Bone marrow (tissue), 2 donors: ENCODE measurements around the gene CCL27.
"Not testable (repeated sequence)": the region's sequence is repeated elsewhere in the genome, so short reads cannot be mapped to it uniquely, and the experiment has no call there.

Experiments
- DNase-seq, 2 donors: peaks; one replicate each; lab custom pipeline; 2025; lab: John Stamatoyannopoulos, UW

Gene CCL27

DNA sequence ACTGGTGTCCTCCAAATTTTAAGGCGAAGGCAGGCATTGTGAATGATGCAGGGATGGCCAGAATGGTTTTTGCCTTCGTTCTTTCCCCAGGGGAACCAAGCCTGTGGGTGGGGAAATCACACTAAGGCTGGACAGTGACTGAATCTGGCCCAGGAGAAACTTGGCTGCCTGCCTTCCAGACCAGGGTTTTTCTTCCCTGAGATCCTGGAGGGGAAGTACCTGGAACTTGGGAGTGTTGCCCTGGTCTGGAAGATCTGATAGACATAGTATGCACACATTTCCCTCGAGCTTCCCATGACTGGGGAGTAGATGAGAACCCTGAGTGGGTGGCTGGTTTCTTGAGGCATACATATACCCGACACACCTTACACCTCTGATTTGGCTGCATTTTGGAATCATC, 11.1 kb downstream of the CCL27 start:
- no peak for DNase-seq

DNA sequence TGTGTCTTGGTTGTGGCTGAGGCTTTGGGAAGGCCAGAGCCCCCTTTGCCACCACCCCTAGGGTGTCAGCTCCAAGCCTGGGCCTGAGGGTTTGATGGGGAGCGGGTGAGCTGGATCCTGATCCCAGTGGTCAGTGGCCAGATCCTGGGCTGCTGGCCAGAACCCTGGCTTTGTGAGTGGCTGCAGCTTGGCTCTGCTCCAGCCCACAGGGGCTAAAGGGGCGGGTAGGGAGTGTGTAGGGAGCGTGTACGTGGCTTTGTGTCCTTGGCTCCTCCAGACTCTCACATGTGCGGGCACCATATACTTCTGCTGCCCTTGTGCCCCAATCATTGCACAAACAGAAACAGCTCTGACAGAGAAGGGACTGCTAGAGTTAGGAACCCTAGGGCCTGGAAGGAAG, 11.6 kb downstream of the CCL27 start:
- no peak for DNase-seq

DNA sequence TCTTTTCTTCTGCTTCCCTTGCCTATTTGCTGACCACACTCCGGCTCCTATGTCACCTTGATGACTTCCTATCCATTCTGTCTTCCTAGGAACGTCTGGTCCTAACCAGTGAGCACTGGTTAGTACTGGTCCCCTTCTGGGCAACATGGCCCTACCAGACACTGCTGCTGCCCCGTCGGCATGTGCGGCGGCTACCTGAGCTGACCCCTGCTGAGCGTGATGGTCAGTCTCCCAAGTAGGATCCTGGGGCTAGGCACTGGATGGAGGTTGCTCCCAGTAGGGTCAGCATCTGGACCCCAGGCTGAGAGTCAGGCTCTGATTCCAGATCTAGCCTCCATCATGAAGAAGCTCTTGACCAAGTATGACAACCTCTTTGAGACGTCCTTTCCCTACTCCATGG, 13.8 kb downstream of the CCL27 start:
- no peak for DNase-seq

DNA sequence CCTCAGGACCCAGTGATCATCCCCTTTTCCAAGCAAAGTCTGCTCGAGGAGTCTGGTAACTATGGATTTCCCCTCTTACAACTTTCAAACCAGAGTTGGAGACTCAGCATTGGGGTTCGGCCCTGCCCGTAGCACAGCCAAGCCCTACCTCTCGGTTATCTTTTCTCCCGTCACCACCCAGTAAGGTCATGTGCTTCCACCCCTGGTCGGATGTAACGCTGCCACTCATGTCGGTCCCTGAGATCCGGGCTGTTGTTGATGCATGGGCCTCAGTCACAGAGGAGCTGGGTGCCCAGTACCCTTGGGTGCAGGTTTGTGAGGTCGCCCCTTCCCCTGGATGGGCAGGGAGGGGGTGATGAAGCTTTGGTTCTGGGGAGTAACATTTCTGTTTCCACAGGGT, 14.8 kb downstream of the CCL27 start:
- no peak for DNase-seq

DNA sequence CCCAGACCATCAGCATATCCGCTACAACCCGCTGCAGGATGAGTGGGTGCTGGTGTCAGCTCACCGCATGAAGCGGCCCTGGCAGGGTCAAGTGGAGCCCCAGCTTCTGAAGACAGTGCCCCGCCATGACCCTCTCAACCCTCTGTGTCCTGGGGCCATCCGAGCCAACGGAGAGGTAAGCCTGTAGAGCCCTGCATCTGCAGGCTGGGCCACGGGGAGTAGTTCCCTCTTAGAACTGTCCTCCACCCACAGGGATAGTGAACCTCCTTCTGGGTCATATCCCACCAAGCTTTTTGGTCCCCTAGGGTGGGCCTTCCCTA, 15.4 kb downstream of the CCL27 start:
- no peak for DNase-seq

DNA sequence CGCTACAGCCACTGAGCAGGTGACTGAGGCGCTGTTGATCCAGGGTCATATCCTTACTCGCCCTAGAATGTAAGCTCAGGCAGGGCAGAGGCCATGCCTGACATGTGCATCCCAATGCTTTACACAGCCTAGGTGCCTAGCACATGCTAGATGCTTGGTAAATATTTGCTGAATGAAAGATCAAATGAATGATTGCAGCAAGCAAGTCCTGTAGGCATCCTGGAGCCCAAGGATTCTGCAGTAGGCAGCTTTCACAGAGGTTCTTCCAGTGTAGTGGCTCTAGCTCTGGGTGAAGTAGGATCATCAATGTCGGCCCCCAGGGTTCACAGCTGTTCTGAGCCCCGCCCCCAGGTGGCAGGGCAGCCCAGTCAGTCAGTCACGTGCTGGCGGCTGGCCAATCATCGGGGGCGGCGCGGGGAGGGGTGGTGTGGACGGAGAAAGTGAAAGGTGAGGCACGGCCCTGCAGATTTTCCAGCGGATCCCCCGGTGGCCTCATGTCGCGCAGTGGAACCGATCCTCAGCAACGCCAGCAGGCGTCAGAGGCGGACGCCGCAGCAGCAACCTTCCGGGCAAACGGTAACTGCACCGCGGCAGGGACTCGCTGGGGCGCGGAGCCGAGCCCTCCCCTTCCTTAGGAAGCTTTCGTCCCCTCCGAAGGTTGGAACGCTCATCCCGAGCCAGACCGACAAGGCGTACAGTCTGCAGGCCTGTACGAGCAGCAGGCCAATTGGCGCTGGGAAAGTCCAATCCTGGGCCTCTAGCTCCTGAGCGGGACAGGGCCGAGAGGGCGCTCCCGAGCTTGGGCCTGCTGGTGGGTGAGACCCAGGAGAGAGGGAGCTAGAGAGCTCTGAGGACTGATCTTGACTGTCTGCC, 16.0 kb downstream of the CCL27 start, which contains the start of gene GALT:
Gene GALT, plus strand, starts transcription at position 465 of the 873 bp plus-strand sequence. Its CDS starts 30 bp downstream, at position 495.
- peak; percentile 75 to 90 for DNase-seq

DNA sequence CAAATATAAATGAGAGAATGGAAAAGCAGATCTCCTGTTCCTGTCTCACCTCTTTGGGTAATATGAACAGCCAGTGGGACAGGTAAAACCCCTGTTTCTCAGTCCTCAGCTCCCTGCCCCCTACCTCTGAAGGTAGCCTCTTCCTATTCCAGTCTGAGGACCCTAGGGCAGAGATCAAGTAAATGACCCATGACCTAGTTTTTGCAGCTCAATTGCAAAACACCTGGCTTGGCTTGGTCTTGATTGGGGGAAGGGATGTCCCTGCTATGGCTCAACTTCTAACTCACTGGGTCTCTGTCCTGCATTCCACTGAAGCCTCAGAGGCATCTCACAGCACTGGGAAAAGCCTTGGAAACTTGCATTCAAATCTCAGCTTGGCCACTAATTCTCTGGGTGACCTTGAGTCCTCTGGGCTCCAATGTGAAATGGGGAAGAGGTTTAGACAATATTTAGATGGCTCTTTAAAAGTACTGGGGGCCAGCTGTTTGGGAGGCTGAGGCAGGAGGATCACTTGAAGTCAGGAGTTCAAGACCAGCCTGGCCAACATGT, 17.6 kb downstream of the CCL27 start:
- DNase-seq, result no peak

DNA sequence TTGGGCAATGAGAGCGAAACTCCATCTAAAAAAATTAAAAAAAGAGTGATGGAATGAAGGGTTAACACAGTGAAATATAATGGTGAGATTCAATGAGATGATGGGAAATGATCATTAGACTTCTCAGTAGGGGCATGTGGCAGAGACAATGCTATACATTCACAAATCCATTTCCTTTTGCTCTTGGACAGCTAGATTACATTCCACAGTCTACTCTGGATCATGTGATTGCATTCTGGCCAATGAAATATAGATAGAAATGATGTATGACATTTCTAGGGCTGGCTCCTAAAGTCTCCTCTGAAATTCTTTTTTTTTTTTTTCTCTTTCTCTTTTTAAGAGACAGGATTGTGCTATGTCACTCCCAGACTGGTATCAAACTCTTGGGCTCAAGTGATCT, 19.8 kb downstream of the CCL27 start:
- no peak for DNase-seq

DNA sequence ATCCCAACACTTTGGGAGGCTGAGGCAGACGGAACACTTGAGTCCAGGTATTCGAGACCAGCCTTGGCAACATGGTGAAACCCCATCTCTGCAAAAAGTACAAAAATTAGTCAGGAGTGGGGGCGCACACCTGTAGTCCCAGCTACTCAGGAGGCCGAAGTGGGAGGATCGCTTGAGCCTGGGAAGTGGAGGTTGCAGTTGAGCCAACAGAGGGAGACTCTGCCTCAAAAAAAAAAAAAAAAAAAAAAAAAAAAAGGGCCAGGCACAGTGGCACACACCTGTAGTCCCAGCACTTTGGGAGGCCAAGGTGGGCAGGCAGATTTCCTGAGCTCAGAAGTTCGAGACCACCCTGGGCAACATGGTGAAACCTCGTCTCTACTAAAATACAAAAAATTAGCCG, 23.1 kb downstream of the CCL27 start:
- not testable (repeated sequence) for DNase-seq

DNA sequence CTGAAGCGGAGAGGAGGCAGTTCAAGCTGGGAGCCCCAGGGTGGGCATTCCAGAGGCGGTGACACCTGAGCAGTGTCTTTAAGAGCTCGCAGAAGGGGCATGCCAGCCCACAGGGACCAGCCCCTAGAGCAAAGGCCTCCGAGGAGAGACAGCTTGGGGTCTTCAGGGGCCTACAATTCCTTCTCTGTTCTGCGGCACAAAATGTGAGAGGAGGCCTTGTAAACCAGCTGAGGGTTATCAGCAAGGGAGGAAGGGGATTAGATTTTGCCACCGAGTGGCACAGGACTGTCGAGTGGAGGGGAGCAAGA, 24.4 kb downstream of the CCL27 start:
- no peak for DNase-seq

DNA sequence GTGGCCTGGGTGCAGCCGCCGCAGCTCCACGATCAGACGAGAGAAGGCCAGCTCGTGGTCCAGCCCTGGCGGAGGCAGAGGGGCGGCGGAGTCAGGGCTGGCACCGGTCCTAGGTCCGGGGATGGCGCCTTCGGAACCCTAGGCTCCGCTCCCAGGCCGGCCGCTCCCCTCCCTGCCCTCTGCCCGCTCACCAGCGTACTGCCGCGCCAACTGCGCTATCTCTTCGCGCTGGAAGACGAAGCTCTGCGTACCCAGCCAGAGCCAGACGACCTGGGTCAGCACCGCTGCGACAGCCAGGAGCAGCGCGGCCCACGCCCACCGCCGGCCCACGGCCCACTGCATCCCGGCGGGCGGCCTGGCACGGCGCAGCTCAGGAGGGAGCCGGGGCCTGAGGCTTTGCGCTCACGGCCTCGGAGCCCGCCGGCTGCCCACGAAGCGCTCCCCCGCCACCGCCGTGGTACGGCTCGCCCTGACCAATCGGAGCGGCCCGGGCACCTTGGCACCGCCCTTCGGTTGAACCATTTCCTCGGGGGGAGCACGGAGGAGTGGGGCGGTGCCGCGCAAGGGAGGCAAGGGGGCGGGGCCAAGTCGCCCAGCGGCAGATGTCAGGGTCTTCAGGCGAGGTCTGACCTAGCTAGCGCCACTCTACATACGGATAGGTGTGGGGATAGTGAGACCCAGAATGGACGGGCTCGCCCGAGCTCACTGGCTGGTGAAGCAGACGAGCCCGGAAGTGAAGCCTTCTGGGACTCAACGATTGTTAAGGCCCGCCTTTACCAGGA, 24.9 kb downstream of the CCL27 start, which contains the start of gene SIGMAR1:
Gene SIGMAR1, minus strand, starts transcription at position 432 of the 782 bp plus-strand sequence. Its CDS starts 90 bp downstream, at position 342.
- peak; percentile 70 to 82 for DNase-seq

DNA sequence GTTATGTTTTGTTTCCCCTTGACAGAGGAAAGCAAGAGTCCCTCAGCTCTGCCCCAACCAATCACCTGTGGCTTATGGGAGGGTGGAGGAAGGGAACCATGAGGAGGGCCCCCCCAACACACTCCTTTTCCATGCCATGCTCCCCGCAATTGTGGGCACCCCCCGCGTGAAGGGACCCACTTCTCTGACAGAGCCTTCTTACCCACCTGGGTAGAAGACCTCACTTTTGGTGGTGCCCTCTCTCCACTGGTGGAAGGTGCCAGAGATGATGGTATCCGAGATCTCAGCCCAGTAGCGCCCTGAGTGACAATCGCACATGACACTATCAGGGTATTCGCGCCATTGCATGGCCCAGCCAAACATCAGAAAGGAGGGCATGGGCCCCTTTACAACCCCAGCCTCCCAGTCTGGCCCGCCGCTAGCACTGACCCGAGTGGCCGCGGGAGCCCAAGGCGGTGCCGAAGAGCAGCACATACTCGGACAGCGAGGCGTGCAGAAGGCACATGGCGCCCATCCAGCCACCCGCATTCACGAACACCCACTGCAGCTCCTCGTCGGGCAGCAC, 25.6 kb downstream of the CCL27 start:
- DNase-seq, result no peak

DNA sequence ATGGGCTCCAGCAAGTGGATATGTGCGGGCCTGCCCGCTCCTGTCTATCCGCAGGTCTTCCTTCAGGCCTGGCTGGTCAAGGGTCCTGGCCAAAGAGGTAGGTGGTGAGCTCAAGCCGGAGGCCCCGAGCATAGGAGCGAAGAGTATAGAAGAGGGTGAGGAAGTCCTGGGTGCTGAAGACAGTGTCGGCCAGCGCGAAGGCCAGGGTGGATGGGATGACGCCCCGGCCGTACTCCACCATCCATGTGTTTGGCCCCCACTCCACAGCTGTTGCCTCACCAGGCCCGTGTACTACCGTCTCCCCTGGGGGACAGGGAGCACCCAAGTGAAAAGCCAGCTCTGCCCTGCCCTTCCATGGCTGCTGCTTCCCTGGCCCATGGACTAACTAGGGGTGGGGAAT, 26.9 kb downstream of the CCL27 start:
- no peak for DNase-seq

DNA sequence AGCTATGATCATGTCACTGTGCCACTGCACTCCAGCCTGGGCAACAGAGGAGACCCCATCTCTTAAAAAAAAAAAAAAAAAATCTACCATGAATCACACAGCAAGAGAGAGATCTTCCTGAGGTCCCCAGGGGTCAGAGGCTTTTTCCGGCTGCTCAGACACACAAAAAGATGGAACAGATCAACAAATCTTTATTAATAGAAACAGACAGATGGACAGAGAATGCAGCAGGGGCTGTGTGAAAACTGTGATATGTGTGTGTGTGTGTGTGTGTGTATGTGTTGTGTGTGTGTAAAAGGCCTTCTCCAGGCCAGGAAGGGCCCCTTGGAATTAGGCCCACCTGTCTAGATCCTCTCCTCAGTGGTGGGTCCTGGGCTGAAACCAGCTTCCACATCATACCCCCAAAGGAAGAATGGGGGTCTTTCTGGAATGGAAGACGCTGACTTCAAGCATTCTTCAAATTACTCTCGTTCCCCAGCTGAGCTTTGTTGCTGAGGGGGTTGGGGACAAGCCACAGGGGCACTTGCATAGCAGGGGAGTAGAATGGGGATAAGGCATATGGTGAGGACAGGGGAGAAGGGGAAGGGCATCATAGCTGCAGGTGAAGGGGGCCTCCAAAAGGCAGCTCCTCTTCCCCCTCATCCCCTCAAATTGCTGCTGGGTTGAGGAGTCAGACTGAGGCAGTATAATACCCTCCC, 27.8 kb downstream of the CCL27 start:
- DNase-seq, result no peak

DNA sequence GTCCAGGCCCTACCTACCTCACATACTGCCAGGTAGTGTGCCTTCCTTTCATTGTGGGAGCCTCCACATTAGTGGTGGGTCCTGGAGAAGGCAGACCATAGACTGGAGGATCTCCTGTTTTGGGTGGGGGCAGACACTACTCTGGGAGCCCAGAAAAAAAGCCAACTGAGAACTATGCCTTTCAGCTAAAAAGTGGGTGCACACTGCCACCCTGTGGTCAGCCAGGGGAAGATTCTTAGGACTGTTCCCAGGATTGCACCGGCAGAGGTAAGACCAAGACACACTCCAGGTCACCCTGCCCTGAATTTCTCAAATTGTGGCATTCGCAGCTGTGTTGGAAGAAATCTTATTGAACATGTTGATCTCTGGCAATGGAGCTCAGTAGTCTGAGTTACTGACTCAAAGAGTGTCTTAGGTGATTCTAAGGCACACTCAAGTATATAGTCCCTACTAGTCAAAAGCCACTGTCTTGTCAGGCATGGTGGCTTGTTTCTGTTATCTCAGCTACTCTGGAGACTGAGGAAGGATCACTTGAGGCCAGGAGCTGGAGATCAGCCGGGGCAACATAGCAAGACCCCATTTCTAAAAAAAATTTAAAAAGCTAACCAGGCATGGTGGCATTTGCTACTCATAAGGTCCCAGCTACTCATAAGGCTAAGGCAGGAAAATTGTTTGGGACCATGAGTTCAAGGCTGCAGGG, 28.5 kb downstream of the CCL27 start:
- peak; percentile 37 to 62 for DNase-seq

DNA sequence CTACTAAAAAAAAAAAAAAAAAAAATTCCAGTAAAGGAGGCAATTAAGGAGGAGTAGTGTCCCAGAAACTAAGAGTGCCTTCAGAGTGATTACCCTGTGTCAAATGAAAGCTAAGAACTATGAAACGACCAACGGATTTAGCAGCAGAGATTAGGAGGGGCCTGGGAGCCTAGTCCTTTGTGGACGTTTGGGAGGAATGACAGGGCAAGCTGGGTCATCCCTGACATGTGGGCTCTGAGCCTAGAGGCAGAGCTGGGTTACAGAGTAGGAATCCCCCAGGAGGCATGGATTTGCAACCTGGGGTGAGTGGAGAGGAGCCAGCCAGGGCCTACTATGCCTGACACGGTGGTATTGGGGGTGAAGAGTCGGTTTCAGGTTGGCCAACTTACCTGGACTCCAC, 29.3 kb downstream of the CCL27 start:
- no peak for DNase-seq

DNA sequence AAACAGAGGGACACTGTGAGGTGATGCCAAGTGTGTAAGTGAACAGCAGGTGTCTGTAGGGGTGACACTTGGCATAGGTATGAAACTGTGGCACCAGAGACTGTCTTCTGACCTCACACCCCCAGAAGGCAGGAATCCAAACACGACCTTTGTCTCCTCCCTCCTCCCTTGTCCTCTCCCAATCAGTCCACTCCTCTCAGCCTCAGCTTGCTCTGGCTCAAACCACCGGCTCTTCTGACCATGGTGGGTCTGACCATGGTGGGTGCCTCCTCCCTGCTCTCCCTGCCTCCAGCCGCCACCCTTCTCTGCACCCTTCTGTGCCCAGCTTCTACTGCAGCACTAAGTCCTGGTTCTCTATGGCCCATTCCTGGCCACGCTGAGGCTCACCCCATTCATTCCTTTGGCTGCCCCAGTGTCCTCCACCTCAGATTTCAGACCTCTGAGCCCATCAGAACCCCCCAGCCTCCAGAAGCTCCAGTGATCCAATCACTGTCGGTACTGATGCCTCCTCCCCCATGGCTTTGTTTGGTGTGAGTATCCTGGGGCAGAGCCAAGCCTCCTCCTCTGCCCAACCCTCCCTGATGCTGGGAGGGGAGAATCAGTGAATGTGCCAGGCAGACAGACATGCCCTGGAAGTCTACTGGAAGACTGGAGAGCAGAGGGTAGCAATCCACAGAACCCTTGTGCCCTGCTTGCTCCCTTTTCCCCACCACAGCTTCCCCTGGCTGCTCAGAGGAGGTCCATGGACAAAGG, 31.9 kb downstream of the CCL27 start:
- no peak for DNase-seq

DNA sequence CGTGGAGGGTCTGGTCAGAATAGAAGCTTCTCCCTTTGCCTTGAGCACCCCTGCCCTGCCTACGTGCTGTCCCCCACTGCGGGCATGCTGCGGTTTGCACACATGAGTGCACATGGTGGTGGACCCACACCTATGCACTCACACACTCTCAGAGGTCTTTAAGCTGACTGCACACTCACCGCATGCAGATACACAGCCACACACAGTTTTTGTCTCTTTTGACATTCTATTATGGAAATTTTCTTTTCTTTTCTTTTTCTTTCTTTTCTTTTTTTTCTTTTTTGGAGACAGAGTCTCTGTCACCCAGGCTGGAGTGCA, 33.0 kb downstream of the CCL27 start:
- DNase-seq, result no peak

DNA sequence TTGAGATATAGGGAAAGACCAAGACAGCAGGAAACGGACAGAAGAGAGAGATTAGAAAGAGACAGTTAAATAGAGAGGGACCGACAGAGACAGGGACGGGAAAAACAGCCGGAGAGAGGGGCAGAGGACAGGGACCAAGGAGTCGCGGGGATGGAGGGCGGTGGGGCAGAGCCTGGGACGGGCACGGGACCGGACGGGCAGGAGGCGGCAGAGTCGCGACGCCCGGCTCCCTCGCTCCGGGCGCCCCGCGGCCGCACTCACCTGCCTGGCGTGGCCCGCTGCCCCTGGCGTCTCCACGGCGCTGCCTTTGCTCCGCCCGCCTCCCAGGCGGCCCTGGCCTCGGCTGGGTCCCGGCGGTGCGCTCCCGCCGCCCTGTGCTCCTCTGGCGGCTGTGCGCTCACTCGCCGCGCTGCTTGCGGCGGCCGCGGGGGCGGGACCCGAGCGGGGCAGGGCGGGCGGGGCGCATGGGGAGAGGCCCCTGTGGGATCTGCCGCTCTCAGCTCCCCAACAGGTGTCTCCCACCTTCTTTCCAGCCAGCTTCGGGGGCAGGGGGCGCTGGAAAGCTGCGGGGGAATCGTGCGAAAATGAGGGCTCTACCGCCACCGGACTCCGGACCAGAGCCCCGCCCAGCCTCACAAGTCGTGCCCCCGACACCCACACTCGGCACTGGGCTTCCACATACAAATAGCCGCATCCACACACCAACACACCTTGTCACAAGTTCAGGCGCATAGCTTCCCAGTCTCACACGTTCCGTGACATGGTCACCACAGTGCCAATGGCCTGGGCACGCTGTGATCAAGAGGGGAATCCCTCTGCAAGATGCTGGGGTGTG, 33.6 kb downstream of the CCL27 start, which contains the start of gene ARID3C:
Gene ARID3C, minus strand, starts transcription at position 411 of the 835 bp plus-strand sequence. CDS start 1,052 bp downstream, outside the sequence.
- DNase-seq, result no peak
